Immature natural killer cell (primary cell): ENCODE data around the gene PPP2CA. TPM values are rescaled to one million over a fixed set of nuclear protein-coding genes. Genes with fewer than 3 reads are reported as not detected.
"Not testable (repeated sequence)": the region's sequence is repeated elsewhere in the genome, so short reads cannot be mapped to it uniquely, and the experiment has no call there.

Experiments
- DNase-seq, 3 donors: peaks; one replicate each; pipeline ENCODE4 v3.0.0; 2022; ENCODE audit warnings: mixed read lengths in 1 of 3
- H3K27ac Mint-ChIP-seq, 6 donors: one replicate each; pipeline ENCODE4 v1.8.0; 2020; ENCODE audit warnings: mixed read lengths in 6 of 6, mild to moderate bottlenecking in 5 of 6, inconsistent platforms in 4 of 6, moderate library complexity in 3 of 6
- H3K27me3 Mint-ChIP-seq, 3 donors: one replicate each; pipeline ENCODE4 v1.8.0; 2020 to 2021; ENCODE audit warnings: low read depth in 3 of 3, mild to moderate bottlenecking in 3 of 3, mixed read lengths in 3 of 3, moderate library complexity in 3 of 3, inconsistent platforms in 1 of 3
- H3K36me3 Mint-ChIP-seq, 3 donors: one replicate each; pipeline ENCODE4 v1.8.0; 2020; ENCODE audit warnings: mixed read lengths in 3 of 3, inconsistent platforms in 2 of 3, mild to moderate bottlenecking in 2 of 3
- H3K4me1 Mint-ChIP-seq, 2 donors: one replicate each; pipeline ENCODE4 v1.8.0; 2020; ENCODE audit warnings: inconsistent platforms in 2 of 2, mild to moderate bottlenecking in 2 of 2, mixed read lengths in 2 of 2, moderate library complexity in 1 of 2
- H3K4me3 Mint-ChIP-seq, 5 donors: one replicate each; pipeline ENCODE4 v1.8.0; 2020; ENCODE audit warnings: mild to moderate bottlenecking in 5 of 5, mixed read lengths in 5 of 5, inconsistent platforms in 3 of 5, moderate library complexity in 3 of 5
- H3K9me3 Mint-ChIP-seq, 6 donors: one replicate each; pipeline ENCODE4 v1.8.0; 2020; ENCODE audit warnings: mild to moderate bottlenecking in 6 of 6, mixed read lengths in 6 of 6, inconsistent platforms in 4 of 6, moderate library complexity in 3 of 6
- polyA plus RNA-seq, 3 donors: library from polyadenylated mRNA; unstranded; fragments of 300-500 nt; fragmentation: Illumina TruSeq; gene quantifications; one replicate each; pipeline ENCODE4 v1.2.3, GENCODE V29; 2021

Gene PPP2CA
- polyA plus RNA-seq: 100 to 1,000 TPM; 225 to 259 (median 254) TPM

GRCh38 chr5:134225780-134226440 lies at the start of gene PPP2CA:
Gene PPP2CA (minus strand): TSS chr5:134226073. CDS start chr5:134225861, 212 bp downstream.
- H3K27me3 Mint-ChIP-seq: peaks cover 13 to 23% (median 18%) of the 10 kb centered on the region in 3 donors
- H3K4me3 Mint-ChIP-seq: peak within 1 kb of the TSS; percentile 89 to 97 (median 96)
- DNase-seq: peak; percentile 99
- H3K4me1 Mint-ChIP-seq: peaks cover 56 to 61% of the 10 kb centered on the region in 2 donors
- no peaks in the 10 kb centered on the region for H3K9me3 Mint-ChIP-seq
- H3K27ac Mint-ChIP-seq: peak within 1 kb of the TSS; percentile 96 to 99 (median 98)
- no peaks in the 10 kb centered on the region for H3K36me3 Mint-ChIP-seq

GRCh38 chr5:134273642-134274395 lies 47.9 kb upstream of the PPP2CA start:
- no peak for DNase-seq
- H3K4me3 Mint-ChIP-seq: no peak overlapping the region
- H3K4me1 Mint-ChIP-seq: no peaks in the 10 kb centered on the region
- peaks cover 0 to 17% (median 5%) of the 10 kb centered on the region in 3 donors for H3K27me3 Mint-ChIP-seq
- H3K27ac Mint-ChIP-seq: no peak overlapping the region
- no peaks in the 10 kb centered on the region for H3K36me3 Mint-ChIP-seq
- peaks cover 0 to 6% (median 0%) of the 10 kb centered on the region in 6 donors for H3K9me3 Mint-ChIP-seq

- no peaks in the 10 kb centered on the region for H3K36me3 Mint-ChIP-seq
- H3K27ac Mint-ChIP-seq: no peak overlapping the region
- no peaks in the 10 kb centered on the region for H3K4me1 Mint-ChIP-seq
- H3K9me3 Mint-ChIP-seq: peaks cover 0 to 6% (median 0%) of the 10 kb centered on the region in 6 donors
- DNase-seq: no peak
- no peak overlapping the region for H3K4me3 Mint-ChIP-seq
- peaks cover 2 to 12% (median 2%) of the 10 kb centered on the region in 3 donors for H3K27me3 Mint-ChIP-seq
Measured at GRCh38 chr5:134271059-134271458, 45.2 kb upstream of the PPP2CA start.

GRCh38 chr5:134268919-134269318 lies 43.0 kb upstream of the PPP2CA start:
- Mint-ChIP-seq H3K27me3 (peaks cover 2 to 16% (median 3%) of the 10 kb centered on the region in 3 donors), H3K4me1 (no peaks in the 10 kb centered on the region), H3K9me3 (peaks cover 0 to 17% (median 3%) of the 10 kb centered on the region in 6 donors), H3K4me3 (no peak overlapping the region), H3K27ac (no peak overlapping the region), H3K36me3 (no peaks in the 10 kb centered on the region)
- DNase-seq: no peak

- Mint-ChIP-seq H3K9me3 (peaks cover 0 to 24% (median 5%) of the 10 kb centered on the region in 6 donors), H3K27ac (no peak overlapping the region), H3K4me1 (no peaks in the 10 kb centered on the region), H3K36me3 (no peaks in the 10 kb centered on the region), H3K4me3 (no peak overlapping the region), H3K27me3 (peaks cover 3 to 16% (median 5%) of the 10 kb centered on the region in 3 donors)
- DNase-seq: no peak
Measured at GRCh38 chr5:134268019-134268601, 42.2 kb upstream of the PPP2CA start.

GRCh38 chr5:134267366-134268018 lies 41.6 kb upstream of the PPP2CA start:
- no peak overlapping the region for H3K27ac Mint-ChIP-seq
- no peak overlapping the region for H3K4me3 Mint-ChIP-seq
- H3K27me3 Mint-ChIP-seq: peaks cover 3 to 16% (median 5%) of the 10 kb centered on the region in 3 donors
- H3K4me1 Mint-ChIP-seq: no peaks in the 10 kb centered on the region
- H3K9me3 Mint-ChIP-seq: peaks cover 2 to 30% (median 9%) of the 10 kb centered on the region in 6 donors
- H3K36me3 Mint-ChIP-seq: peaks cover 0 to under 1% (median 0%) of the 10 kb centered on the region in 3 donors
- no peak for DNase-seq

- H3K36me3 Mint-ChIP-seq: peaks cover 0 to 3% (median 2%) of the 10 kb centered on the region in 3 donors
- H3K27me3 Mint-ChIP-seq: peaks cover 3 to 9% (median 5%) of the 10 kb centered on the region in 3 donors
- no peak overlapping the region for H3K4me3 Mint-ChIP-seq
- DNase-seq: no peak
- H3K27ac Mint-ChIP-seq: no peak overlapping the region
- H3K9me3 Mint-ChIP-seq: peaks cover 7 to 28% (median 12%) of the 10 kb centered on the region in 6 donors
- no peaks in the 10 kb centered on the region for H3K4me1 Mint-ChIP-seq
Measured at GRCh38 chr5:134263801-134264200, 37.9 kb upstream of the PPP2CA start.

GRCh38 chr5:134262629-134263028 lies 36.8 kb upstream of the PPP2CA start:
- not testable (repeated sequence) for H3K27ac Mint-ChIP-seq, DNase-seq, H3K36me3 Mint-ChIP-seq, H3K4me1 Mint-ChIP-seq, H3K27me3 Mint-ChIP-seq, H3K4me3 Mint-ChIP-seq
- peaks cover 7 to 28% (median 12%) of the 10 kb centered on the region in 6 donors for H3K9me3 Mint-ChIP-seq

GRCh38 chr5:134258896-134259295 lies 33.0 kb upstream of the PPP2CA start:
- no peaks in the 10 kb centered on the region for H3K4me1 Mint-ChIP-seq

GRCh38 chr5:134257176-134257575 lies 31.3 kb upstream of the PPP2CA start:
- H3K4me1 Mint-ChIP-seq: no peaks in the 10 kb centered on the region
- no peak overlapping the region for H3K4me3 Mint-ChIP-seq
- H3K27me3 Mint-ChIP-seq: peaks cover 0 to 5% (median 2%) of the 10 kb centered on the region in 3 donors
- DNase-seq: no peak
- H3K36me3 Mint-ChIP-seq: no peaks in the 10 kb centered on the region
- peaks cover 0 to 3% (median 1%) of the 10 kb centered on the region in 6 donors for H3K9me3 Mint-ChIP-seq
- no peak overlapping the region for H3K27ac Mint-ChIP-seq

More at GRCh38 chr5:134258896-134259295, 33.0 kb upstream of the PPP2CA start:
- DNase-seq: no peak
- no peak overlapping the region for H3K27ac Mint-ChIP-seq
- H3K36me3 Mint-ChIP-seq: peaks cover 0 to 3% (median 2%) of the 10 kb centered on the region in 3 donors
- peaks cover 1 to 5% (median 3%) of the 10 kb centered on the region in 3 donors for H3K27me3 Mint-ChIP-seq
- peaks cover 5 to 17% (median 10%) of the 10 kb centered on the region in 6 donors for H3K9me3 Mint-ChIP-seq
- no peak overlapping the region for H3K4me3 Mint-ChIP-seq

GRCh38 chr5:134255418-134256150 lies 29.7 kb upstream of the PPP2CA start:
- no peak overlapping the region for H3K27ac Mint-ChIP-seq
- H3K36me3 Mint-ChIP-seq: no peaks in the 10 kb centered on the region
- H3K4me3 Mint-ChIP-seq: no peak overlapping the region
- no peak for DNase-seq
- no peaks in the 10 kb centered on the region for H3K9me3 Mint-ChIP-seq
- H3K4me1 Mint-ChIP-seq: no peaks in the 10 kb centered on the region
- peaks cover 0 to 5% (median 2%) of the 10 kb centered on the region in 3 donors for H3K27me3 Mint-ChIP-seq

- H3K9me3 Mint-ChIP-seq, H3K27ac Mint-ChIP-seq, DNase-seq, H3K27me3 Mint-ChIP-seq, H3K4me1 Mint-ChIP-seq, H3K4me3 Mint-ChIP-seq, H3K36me3 Mint-ChIP-seq: not testable (repeated sequence)
Measured at GRCh38 chr5:134253368-134254153, 27.7 kb upstream of the PPP2CA start.
